Measurements from ENCODE around the gene EDC4.

DNA sequence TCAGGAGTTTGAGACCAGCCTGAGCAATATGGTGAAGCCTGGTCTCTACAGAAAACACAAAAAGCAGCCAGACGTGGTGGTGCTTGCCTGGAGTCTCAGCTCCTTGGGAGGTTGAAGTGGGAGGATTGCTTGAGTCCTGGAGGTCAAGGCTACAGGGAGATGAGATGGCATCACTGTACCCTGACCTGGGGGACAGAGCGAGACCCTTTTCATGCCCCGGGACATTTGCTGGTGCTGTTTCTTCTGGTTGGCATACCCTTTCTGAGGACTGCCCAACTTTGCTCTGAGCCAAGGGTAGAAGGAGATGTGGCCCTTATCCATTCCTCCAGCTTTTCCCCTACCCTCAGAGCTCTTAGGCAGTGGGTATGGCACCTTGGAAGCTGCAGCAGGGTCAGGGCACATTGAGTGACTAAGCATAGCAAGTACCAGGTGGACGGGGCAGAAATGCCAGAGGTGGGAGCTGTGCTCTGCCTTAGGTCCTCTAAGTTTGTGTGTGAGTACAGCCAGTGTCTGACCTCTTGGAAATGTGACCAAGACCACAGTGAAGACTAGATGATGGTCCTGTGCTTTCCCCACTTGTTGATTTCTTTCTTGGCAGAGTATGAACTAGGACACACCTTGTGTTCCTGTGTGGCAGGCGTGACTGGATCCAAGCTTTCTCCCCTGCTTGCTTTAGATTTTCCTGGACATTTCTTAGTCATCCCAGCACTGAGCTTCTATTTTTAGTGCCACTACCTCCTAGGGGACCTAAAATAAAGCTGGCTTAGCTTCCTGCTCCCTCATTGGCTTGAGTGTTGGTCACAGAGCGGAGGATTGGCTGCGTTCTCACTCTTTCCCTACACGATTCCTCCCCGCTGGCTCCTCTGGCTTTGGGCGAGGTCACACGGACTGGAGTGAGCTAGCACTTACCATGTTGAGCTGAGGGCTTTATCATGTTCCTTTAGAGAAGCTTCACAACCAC lies 9.9 kb upstream of the EDC4 start:
- TF ChIP-seq, protein P1, sequence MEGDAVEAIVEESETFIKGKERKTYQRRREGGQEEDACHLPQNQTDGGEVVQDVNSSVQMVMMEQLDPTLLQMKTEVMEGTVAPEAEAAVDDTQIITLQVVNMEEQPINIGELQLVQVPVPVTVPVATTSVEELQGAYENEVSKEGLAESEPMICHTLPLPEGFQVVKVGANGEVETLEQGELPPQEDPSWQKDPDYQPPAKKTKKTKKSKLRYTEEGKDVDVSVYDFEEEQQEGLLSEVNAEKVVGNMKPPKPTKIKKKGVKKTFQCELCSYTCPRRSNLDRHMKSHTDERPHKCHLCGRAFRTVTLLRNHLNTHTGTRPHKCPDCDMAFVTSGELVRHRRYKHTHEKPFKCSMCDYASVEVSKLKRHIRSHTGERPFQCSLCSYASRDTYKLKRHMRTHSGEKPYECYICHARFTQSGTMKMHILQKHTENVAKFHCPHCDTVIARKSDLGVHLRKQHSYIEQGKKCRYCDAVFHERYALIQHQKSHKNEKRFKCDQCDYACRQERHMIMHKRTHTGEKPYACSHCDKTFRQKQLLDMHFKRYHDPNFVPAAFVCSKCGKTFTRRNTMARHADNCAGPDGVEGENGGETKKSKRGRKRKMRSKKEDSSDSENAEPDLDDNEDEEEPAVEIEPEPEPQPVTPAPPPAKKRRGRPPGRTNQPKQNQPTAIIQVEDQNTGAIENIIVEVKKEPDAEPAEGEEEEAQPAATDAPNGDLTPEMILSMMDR (IDR thresholded peaks at IDR 0.05; ENCODE audit: insufficient read depth, low read depth, low read length): no peak
- TF ChIP-seq EZH2 (IDR thresholded peaks at IDR 0.05; ENCODE audit: insufficient read depth, low read length): no peak
